WTC11 (cell line): ENCODE measurements around the gene ACSF2. TPM values are rescaled to one million over a fixed set of nuclear protein-coding genes. Genes with fewer than 3 reads are reported as not detected.

ENCODE experiments used
- ATAC-seq: fragments of 200-7000 bp; cut with Tn5 transposase; 2 replicates; pipeline ENCODE4 v1.10.0; 2021; ENCODE audit warnings: mild to moderate bottlenecking, moderate library complexity
- CTCF ChIA-PET: fragments of 300-600 bp; sonication (Branson Sonifier 250); formaldehyde crosslinking; loops from one replicate; lab custom pipeline; 2021; ENCODE audit warnings: antibody characterized with exemption; lab: Charles Lee
- POLR2A ChIA-PET: fragments of 350-600 bp; sonication (Branson Sonifier 250); formaldehyde crosslinking; loops from one replicate; lab custom pipeline; 2021; ENCODE audit warnings: antibody characterized with exemption; lab: Charles Lee
- DNase-seq: peaks from one replicate; pipeline ENCODE4 v3.0.0; 2021; ENCODE audit warnings: low spot score
- H3K27ac Mint-ChIP-seq: 2 replicates; pipeline ENCODE4 v1.8.0; 2021; ENCODE audit warnings: mixed read lengths
- H3K27me3 Mint-ChIP-seq: 2 replicates; pipeline ENCODE4 v1.8.0; 2021; ENCODE audit warnings: low read depth, mild to moderate bottlenecking, moderate library complexity, mixed read lengths
- H3K36me3 Mint-ChIP-seq: 2 replicates; pipeline ENCODE4 v1.8.0; 2021; ENCODE audit warnings: mixed read lengths
- H3K4me1 Mint-ChIP-seq: 2 replicates; pipeline ENCODE4 v1.8.0; 2022; ENCODE audit warnings: mixed read lengths
- H3K4me3 Mint-ChIP-seq: 2 replicates; pipeline ENCODE4 v1.8.0; 2021; ENCODE audit warnings: mild to moderate bottlenecking, moderate library complexity, mixed read lengths
- H3K9me3 Mint-ChIP-seq: 2 replicates; pipeline ENCODE4 v1.8.0; 2021; ENCODE audit warnings: mixed read lengths
- MYBL2 ChIP-seq: sonication (generic); formaldehyde crosslinking; IDR thresholded peaks from 2 replicates; pipeline ENCODE4 v1.8.1; 2023; ENCODE audit warnings: mild to moderate bottlenecking, moderate library complexity, missing genetic modification reagents
- NFYB ChIP-seq: sonication (generic); formaldehyde crosslinking; conservative IDR thresholded peaks from 2 replicates; pipeline ENCODE4 v1.8.0; 2022; ENCODE audit warnings: low read depth, missing genetic modification reagents
- SMAD4 ChIP-seq: sonication (generic); formaldehyde crosslinking; IDR thresholded peaks from 2 replicates; pipeline ENCODE4 v1.8.0; 2022; ENCODE audit warnings: mild to moderate bottlenecking, missing genetic modification reagents
- TEAD1 ChIP-seq: sonication (generic); formaldehyde crosslinking; IDR thresholded peaks from 2 replicates; pipeline ENCODE4 v1.8.0; 2022; ENCODE audit warnings: mild to moderate bottlenecking, missing genetic modification reagents
- ZNF423 ChIP-seq: fragments of 250-450 bp; sonication (Bioruptor Pico); IDR thresholded peaks from 2 replicates; pipeline ENCODE4 v2.1.2; 2022; ENCODE audit warnings: mild to moderate bottlenecking, moderate library complexity
- total RNA-seq: library from RNA; stranded (reverse); gene quantifications from 3 replicates; pipeline ENCODE4 v1.2.3, GENCODE V29; 2021
- TF ChIP-seq, protein P1 (sequence below): sonication (generic); formaldehyde crosslinking; IDR thresholded peaks from 2 replicates; pipeline ENCODE4 v1.8.1; 2023; ENCODE audit warnings: mild to moderate bottlenecking, missing genetic modification reagents
- TF ChIP-seq, protein P2 (sequence below): fragments of 250-450 bp; sonication (Bioruptor Pico); IDR thresholded peaks from 2 replicates; pipeline ENCODE4 v2.1.2; 2022; ENCODE audit warnings: mild to moderate bottlenecking, moderate library complexity
- TF ChIP-seq, protein P3 (sequence below): sonication (generic); formaldehyde crosslinking; IDR thresholded peaks from 2 replicates; pipeline ENCODE4 v1.8.0; 2023; ENCODE audit warnings: missing genetic modification reagents
- TF ChIP-seq, protein P4 (sequence below): sonication (generic); formaldehyde crosslinking; IDR thresholded peaks from 2 replicates; pipeline ENCODE4 v1.8.1; 2023; ENCODE audit warnings: mild to moderate bottlenecking, missing genetic modification reagents
- TF ChIP-seq, protein P5 (sequence below): fragments of 250-450 bp; sonication (Bioruptor Pico); IDR thresholded peaks from 2 replicates; pipeline ENCODE4 v1.9.0; 2021; ENCODE audit warnings: mild to moderate bottlenecking
- TF ChIP-seq, protein P6 (sequence below): fragments of 250-450 bp; sonication (Bioruptor Pico); conservative IDR thresholded peaks from 2 replicates; pipeline ENCODE4 v1.9.0; 2021; ENCODE audit warnings: mild to moderate bottlenecking

Gene ACSF2
- total RNA-seq, 1 experiment from 2014 or later = 19.9 TPM

DNA sequence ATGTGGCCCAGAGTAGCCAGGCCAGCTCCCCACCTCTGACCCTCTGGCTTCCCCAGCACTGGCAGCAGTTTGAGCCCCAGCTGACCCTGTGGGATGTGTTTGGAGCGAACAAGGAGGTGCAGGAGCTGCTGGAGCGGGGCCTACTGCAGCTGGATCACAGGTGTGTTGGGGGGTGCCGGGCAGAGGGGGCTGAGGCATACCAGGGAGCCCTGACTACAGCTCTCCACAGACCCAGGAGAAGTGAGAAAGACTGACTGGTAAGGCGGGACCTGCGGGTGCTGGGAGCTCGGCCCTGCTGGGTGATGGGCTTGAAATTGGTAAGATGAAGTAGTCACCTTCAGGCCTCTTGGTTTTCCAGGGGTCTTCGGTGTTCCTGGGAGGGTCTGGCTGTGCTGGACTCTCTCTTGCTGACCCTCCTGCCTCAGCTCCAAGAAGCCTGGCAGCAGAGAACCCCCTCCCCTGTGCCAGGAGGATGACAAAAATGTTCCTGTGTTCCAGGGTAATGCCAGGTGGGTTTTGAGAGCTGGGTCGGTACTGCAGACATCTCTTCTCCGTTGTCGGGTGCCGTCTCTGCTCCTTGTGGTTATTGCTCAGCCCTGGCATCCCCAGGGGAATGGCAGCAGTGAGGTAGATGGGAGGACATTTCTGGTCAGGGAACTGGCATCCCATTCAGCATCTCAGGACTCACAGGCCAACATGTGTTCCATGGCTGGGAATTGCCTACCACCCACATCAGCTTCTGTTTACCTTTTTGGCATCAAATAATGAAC lies 58.6 kb downstream of the ACSF2 start:
- H3K27me3 Mint-ChIP-seq = no peaks in the 10 kb centered on the region
- CTCF ChIA-PET = interaction anchor here (0.6 to 4.7 kb wide), 8 partner anchors 8 to 298 kb away, joined by 3 to 35 read pairs (median 5); no protein-coding TSS in a partner anchor
- no peak for ATAC-seq
- H3K27ac Mint-ChIP-seq = no peak overlapping the region
- no peaks in the 10 kb centered on the region for H3K9me3 Mint-ChIP-seq
- POLR2A ChIA-PET = no interaction called here
- peaks cover 3% of the 10 kb centered on the region for H3K4me1 Mint-ChIP-seq
- H3K4me3 Mint-ChIP-seq = no peak overlapping the region
- H3K36me3 Mint-ChIP-seq = peaks cover 16% of the 10 kb centered on the region
- TF ChIP-seq, protein P1, sequence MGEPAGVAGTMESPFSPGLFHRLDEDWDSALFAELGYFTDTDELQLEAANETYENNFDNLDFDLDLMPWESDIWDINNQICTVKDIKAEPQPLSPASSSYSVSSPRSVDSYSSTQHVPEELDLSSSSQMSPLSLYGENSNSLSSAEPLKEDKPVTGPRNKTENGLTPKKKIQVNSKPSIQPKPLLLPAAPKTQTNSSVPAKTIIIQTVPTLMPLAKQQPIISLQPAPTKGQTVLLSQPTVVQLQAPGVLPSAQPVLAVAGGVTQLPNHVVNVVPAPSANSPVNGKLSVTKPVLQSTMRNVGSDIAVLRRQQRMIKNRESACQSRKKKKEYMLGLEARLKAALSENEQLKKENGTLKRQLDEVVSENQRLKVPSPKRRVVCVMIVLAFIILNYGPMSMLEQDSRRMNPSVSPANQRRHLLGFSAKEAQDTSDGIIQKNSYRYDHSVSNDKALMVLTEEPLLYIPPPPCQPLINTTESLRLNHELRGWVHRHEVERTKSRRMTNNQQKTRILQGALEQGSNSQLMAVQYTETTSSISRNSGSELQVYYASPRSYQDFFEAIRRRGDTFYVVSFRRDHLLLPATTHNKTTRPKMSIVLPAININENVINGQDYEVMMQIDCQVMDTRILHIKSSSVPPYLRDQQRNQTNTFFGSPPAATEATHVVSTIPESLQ (CRISPR knock-in tag) = no peak
- no peak for TF ChIP-seq NFYB
- TF ChIP-seq, protein P2, sequence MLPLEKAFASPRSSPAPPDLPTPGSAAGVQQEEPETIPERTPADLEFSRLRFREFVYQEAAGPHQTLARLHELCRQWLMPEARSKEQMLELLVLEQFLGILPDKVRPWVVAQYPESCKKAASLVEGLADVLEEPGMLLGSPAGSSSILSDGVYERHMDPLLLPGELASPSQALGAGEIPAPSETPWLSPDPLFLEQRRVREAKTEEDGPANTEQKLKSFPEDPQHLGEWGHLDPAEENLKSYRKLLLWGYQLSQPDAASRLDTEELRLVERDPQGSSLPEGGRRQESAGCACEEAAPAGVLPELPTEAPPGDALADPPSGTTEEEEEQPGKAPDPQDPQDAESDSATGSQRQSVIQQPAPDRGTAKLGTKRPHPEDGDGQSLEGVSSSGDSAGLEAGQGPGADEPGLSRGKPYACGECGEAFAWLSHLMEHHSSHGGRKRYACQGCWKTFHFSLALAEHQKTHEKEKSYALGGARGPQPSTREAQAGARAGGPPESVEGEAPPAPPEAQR (CRISPR knock-in tag) = no peak
- no peak for TF ChIP-seq SMAD4 (CRISPR knock-in tag)
- TF ChIP-seq, protein P3, sequence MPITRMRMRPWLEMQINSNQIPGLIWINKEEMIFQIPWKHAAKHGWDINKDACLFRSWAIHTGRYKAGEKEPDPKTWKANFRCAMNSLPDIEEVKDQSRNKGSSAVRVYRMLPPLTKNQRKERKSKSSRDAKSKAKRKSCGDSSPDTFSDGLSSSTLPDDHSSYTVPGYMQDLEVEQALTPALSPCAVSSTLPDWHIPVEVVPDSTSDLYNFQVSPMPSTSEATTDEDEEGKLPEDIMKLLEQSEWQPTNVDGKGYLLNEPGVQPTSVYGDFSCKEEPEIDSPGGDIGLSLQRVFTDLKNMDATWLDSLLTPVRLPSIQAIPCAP = no peak
- TF ChIP-seq, protein P4, sequence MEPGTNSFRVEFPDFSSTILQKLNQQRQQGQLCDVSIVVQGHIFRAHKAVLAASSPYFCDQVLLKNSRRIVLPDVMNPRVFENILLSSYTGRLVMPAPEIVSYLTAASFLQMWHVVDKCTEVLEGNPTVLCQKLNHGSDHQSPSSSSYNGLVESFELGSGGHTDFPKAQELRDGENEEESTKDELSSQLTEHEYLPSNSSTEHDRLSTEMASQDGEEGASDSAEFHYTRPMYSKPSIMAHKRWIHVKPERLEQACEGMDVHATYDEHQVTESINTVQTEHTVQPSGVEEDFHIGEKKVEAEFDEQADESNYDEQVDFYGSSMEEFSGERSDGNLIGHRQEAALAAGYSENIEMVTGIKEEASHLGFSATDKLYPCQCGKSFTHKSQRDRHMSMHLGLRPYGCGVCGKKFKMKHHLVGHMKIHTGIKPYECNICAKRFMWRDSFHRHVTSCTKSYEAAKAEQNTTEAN (CRISPR knock-in tag) = no peak
- TF ChIP-seq, protein P5, sequence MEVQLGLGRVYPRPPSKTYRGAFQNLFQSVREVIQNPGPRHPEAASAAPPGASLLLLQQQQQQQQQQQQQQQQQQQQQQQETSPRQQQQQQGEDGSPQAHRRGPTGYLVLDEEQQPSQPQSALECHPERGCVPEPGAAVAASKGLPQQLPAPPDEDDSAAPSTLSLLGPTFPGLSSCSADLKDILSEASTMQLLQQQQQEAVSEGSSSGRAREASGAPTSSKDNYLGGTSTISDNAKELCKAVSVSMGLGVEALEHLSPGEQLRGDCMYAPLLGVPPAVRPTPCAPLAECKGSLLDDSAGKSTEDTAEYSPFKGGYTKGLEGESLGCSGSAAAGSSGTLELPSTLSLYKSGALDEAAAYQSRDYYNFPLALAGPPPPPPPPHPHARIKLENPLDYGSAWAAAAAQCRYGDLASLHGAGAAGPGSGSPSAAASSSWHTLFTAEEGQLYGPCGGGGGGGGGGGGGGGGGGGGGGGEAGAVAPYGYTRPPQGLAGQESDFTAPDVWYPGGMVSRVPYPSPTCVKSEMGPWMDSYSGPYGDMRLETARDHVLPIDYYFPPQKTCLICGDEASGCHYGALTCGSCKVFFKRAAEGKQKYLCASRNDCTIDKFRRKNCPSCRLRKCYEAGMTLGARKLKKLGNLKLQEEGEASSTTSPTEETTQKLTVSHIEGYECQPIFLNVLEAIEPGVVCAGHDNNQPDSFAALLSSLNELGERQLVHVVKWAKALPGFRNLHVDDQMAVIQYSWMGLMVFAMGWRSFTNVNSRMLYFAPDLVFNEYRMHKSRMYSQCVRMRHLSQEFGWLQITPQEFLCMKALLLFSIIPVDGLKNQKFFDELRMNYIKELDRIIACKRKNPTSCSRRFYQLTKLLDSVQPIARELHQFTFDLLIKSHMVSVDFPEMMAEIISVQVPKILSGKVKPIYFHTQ (CRISPR knock-in tag) = no peak
- TF ChIP-seq TEAD1 (CRISPR knock-in tag) = no peak
- TF ChIP-seq, protein P6, sequence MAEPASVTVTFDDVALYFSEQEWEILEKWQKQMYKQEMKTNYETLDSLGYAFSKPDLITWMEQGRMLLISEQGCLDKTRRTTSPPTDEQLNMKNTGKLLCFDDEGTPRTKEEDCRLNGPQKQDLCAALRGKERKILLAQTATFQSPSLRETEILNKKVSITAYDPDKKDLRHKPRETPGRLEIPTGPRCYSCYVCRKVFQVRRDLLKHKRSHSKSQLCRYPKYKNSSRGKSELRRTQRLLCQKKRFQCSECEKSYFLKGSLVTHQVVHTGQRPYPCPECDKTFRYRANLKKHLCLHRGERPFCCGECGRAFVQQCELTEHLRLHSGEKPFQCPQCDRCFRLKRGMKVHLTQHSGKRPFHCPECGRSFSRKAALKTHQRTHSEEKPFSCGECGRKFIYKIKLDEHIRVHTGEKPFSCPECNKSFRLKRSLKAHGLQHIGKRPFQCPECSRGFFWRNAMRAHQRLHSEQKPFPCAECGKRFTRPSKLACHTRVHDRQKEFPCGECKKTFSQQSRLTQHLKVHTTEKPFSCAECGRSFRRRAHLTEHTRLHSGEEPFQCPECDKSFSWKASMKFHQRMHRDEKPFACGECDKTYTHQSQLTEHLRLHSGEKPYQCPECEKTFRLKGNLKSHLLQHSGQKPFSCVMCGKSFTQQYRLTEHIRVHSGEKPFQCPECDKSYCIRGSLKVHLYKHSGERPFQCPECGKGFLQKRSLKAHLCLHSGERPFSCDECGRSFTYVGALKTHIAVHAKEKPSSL (CRISPR knock-in tag) = no peak
- TF ChIP-seq MYBL2 (CRISPR knock-in tag) = no peak
- no peak for TF ChIP-seq ZNF423 (CRISPR knock-in tag)
- DNase-seq = no peak
